ENCODE measurements around the gene STARD13.

Gene STARD13

DNA sequence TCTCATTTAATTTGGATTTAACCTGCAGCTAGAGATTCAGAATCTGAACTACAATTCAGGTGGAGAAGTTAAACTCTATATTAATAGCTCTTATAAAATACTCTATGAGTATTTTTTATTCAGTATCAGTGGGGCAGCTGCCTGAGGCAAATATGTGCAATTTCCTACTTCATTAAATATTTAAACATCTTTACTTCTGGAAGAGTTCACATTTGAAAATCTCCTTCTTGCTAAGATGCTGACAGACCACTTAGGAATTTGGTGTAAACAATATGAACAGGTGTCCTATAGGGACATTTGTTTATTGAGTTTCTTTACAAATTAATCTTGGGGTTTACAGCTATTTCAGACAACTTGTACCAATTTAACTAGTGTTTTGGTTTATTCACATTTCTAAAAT lies 20.4 kb downstream of the STARD13 start:
- Histone ChIP-seq H3K9me3 (ENCODE audit: insufficient read depth, low read length) (no peaks in the 10 kb centered on the region), H3K9me2 (replicated peaks; ENCODE audit: insufficient read depth, low read length) (no peaks in the 10 kb centered on the region), H3F3A (ENCODE audit: insufficient read depth) (no peaks in the 10 kb centered on the region), H3K27me3 (ENCODE audit: low read length) (no peaks in the 10 kb centered on the region), H3K4me3 (ENCODE audit: insufficient read depth, low read length, poor library complexity, severe bottlenecking) (no peak overlapping the region), H3K9ac (ENCODE audit: low read length) (no peak overlapping the region), H3K27ac (ENCODE audit: low read depth, low read length) (no peak overlapping the region), H2AFZ (ENCODE audit: low read depth, low read length, severe bottlenecking) (no peak overlapping the region), H4K20me1 (ENCODE audit: low read depth, low read length) (no peaks in the 10 kb centered on the region), H3K79me2 (ENCODE audit: insufficient read depth, low read length) (no peaks in the 10 kb centered on the region), H3K36me3 (ENCODE audit: low read length) (no peaks in the 10 kb centered on the region), H3K4me2 (ENCODE audit: low read depth, low read length, poor library complexity, severe bottlenecking) (no peak overlapping the region)
- TF ChIP-seq, protein P1, sequence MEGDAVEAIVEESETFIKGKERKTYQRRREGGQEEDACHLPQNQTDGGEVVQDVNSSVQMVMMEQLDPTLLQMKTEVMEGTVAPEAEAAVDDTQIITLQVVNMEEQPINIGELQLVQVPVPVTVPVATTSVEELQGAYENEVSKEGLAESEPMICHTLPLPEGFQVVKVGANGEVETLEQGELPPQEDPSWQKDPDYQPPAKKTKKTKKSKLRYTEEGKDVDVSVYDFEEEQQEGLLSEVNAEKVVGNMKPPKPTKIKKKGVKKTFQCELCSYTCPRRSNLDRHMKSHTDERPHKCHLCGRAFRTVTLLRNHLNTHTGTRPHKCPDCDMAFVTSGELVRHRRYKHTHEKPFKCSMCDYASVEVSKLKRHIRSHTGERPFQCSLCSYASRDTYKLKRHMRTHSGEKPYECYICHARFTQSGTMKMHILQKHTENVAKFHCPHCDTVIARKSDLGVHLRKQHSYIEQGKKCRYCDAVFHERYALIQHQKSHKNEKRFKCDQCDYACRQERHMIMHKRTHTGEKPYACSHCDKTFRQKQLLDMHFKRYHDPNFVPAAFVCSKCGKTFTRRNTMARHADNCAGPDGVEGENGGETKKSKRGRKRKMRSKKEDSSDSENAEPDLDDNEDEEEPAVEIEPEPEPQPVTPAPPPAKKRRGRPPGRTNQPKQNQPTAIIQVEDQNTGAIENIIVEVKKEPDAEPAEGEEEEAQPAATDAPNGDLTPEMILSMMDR (IDR thresholded peaks at IDR 0.05; ENCODE audit: insufficient read depth, low read length, poor library complexity, severe bottlenecking): no peak
- no peak for TF ChIP-seq EZH2phosphoT487 (conservative IDR thresholded peaks at IDR 0.05; ENCODE audit: low read length)

DNA sequence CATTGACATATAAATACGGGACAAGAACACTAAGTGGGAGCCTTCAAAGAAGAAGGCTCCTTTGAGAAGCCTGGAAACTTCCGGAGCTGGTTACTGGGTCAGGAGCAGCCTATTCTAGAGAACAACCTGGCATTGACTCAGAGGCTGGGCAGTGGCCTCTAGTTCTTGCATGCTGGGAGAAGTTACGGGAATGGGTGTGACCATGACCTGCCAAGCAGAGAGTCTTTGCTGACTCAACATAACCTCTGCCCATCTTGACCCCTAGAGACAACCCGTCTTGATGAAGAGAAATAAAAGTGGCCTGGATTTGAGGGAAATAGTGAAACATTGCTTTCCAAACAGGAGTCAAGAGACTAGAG lies 21.0 kb downstream of the STARD13 start:
- H3K27me3 ChIP-seq (ENCODE audit: low read length): no peaks in the 10 kb centered on the region
- no peak overlapping the region for H2AFZ ChIP-seq (ENCODE audit: low read depth, low read length, severe bottlenecking)
- no peaks in the 10 kb centered on the region for H3K79me2 ChIP-seq (ENCODE audit: insufficient read depth, low read length)
- no peaks in the 10 kb centered on the region for H4K20me1 ChIP-seq (ENCODE audit: low read depth, low read length)
- no peaks in the 10 kb centered on the region for H3K9me2 ChIP-seq (replicated peaks; ENCODE audit: insufficient read depth, low read length)
- TF ChIP-seq EZH2phosphoT487 (conservative IDR thresholded peaks at IDR 0.05; ENCODE audit: low read length): no peak
- no peaks in the 10 kb centered on the region for H3K36me3 ChIP-seq (ENCODE audit: low read length)
- no peak overlapping the region for H3K9ac ChIP-seq (ENCODE audit: low read length)
- no peaks in the 10 kb centered on the region for H3F3A ChIP-seq (ENCODE audit: insufficient read depth)
- no peaks in the 10 kb centered on the region for H3K9me3 ChIP-seq (ENCODE audit: insufficient read depth, low read length)
- H3K27ac ChIP-seq (ENCODE audit: low read depth, low read length): no peak overlapping the region
- H3K4me2 ChIP-seq (ENCODE audit: low read depth, low read length, poor library complexity, severe bottlenecking): no peak overlapping the region
- H3K4me3 ChIP-seq (ENCODE audit: insufficient read depth, low read length, poor library complexity, severe bottlenecking): no peak overlapping the region

DNA sequence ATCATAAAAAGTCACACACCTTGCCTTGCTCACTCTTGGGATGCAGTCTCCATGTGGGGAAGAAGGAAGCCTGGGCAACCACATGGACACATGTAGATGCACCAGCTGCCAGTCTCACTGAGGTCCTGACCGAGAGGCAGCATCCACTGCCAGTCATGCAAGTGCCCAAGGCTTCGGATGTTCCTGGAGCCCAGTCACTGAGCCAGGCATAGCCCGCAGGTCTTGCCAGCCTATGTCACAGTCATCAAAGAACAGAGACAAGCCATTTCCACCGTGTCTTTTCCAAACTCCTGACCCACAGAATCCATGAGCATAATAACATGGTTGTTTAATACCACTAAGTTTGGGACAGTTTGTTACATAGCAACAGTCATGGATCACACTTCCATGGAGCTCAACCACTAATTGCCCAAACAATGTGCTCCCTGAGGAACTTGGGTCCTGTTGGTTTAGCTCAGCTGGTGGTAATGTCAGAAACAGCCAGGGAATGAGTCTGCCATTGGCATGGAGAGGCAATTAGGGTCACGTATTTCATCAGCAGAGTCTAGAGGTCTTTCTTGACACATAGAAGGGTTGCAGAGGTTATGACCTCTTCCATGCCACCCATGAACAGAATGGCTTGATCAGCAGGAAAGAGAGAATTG lies 21.5 kb downstream of the STARD13 start:
- Histone ChIP-seq H3K79me2 (ENCODE audit: insufficient read depth, low read length) (no peaks in the 10 kb centered on the region), H3K36me3 (ENCODE audit: low read length) (no peaks in the 10 kb centered on the region), H3K4me2 (ENCODE audit: low read depth, low read length, poor library complexity, severe bottlenecking) (no peak overlapping the region), H3K27ac (ENCODE audit: low read depth, low read length) (no peak overlapping the region), H3K9ac (ENCODE audit: low read length) (no peak overlapping the region), H3K27me3 (ENCODE audit: low read length) (no peaks in the 10 kb centered on the region), H4K20me1 (ENCODE audit: low read depth, low read length) (no peaks in the 10 kb centered on the region), H3K9me2 (replicated peaks; ENCODE audit: insufficient read depth, low read length) (no peaks in the 10 kb centered on the region), H3K4me3 (ENCODE audit: insufficient read depth, low read length, poor library complexity, severe bottlenecking) (no peak overlapping the region), H2AFZ (ENCODE audit: low read depth, low read length, severe bottlenecking) (no peak overlapping the region), H3K9me3 (ENCODE audit: insufficient read depth, low read length) (no peaks in the 10 kb centered on the region), H3F3A (ENCODE audit: insufficient read depth) (no peaks in the 10 kb centered on the region)
- TF ChIP-seq EZH2phosphoT487 (conservative IDR thresholded peaks at IDR 0.05; ENCODE audit: low read length): no peak
- TF ChIP-seq, protein P1 (IDR thresholded peaks at IDR 0.05; ENCODE audit: insufficient read depth, low read length, poor library complexity, severe bottlenecking): no peak

DNA sequence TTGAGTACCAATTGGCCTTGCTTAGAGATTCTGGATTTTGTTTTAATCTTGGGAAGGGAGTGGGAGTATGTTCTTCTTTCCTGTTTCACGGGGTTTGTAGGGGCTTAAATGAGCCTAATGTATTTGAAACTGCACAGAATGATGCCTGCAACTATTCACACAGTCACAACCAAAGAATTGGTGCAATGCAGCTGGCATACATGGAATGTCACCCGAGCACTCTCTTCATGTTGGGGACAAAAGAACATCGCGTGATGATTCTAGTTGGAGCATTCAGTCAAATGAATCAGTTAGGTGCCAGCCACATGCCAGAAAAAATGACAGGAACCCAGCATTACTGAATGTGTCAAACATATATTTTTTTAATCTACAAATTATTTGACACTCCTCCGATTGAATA lies 22.1 kb downstream of the STARD13 start:
- no peaks in the 10 kb centered on the region for H3K9me3 ChIP-seq (ENCODE audit: insufficient read depth, low read length)
- no peaks in the 10 kb centered on the region for H4K20me1 ChIP-seq (ENCODE audit: low read depth, low read length)
- no peak overlapping the region for H3K4me3 ChIP-seq (ENCODE audit: insufficient read depth, low read length, poor library complexity, severe bottlenecking)
- H3K27me3 ChIP-seq (ENCODE audit: low read length): no peaks in the 10 kb centered on the region
- no peaks in the 10 kb centered on the region for H3F3A ChIP-seq (ENCODE audit: insufficient read depth)
- no peak overlapping the region for H2AFZ ChIP-seq (ENCODE audit: low read depth, low read length, severe bottlenecking)
- H3K79me2 ChIP-seq (ENCODE audit: insufficient read depth, low read length): no peaks in the 10 kb centered on the region
- H3K9ac ChIP-seq (ENCODE audit: low read length): no peak overlapping the region
- H3K27ac ChIP-seq (ENCODE audit: low read depth, low read length): no peak overlapping the region
- H3K4me2 ChIP-seq (ENCODE audit: low read depth, low read length, poor library complexity, severe bottlenecking): no peak overlapping the region
- TF ChIP-seq, protein P1 (IDR thresholded peaks at IDR 0.05; ENCODE audit: insufficient read depth, low read length, poor library complexity, severe bottlenecking): no peak
- no peak for TF ChIP-seq EZH2phosphoT487 (conservative IDR thresholded peaks at IDR 0.05; ENCODE audit: low read length)
- no peaks in the 10 kb centered on the region for H3K36me3 ChIP-seq (ENCODE audit: low read length)
- no peaks in the 10 kb centered on the region for H3K9me2 ChIP-seq (replicated peaks; ENCODE audit: insufficient read depth, low read length)
